Stomach (tissue), 9 donors: ENCODE measurements around the gene COG5. TPM values are rescaled to one million over a fixed set of nuclear protein-coding genes. Genes with fewer than 3 reads are reported as not detected.

Source experiments
- DNase-seq, 2 donors: peaks; one replicate each; pipeline versions ENCODE4 v3.0.0 to v3.0.0-alpha.2; 2013 to 2019
- H3K27ac ChIP-seq, 5 donors: fragments of 200-600 bp in 4 of 5; sonication (generic) in 4 of 5; one replicate each; pipeline ENCODE4 v1.5.1; 2013 to 2019; ENCODE audit warnings: mild to moderate bottlenecking in 1 of 5, moderate library complexity in 1 of 5
- H3K27me3 ChIP-seq, 3 donors: fragments of 200-600 bp; sonication (generic); one replicate each; pipeline ENCODE4 v1.5.1; 2017 to 2019; ENCODE audit warnings: mixed run types in 1 of 3
- H3K36me3 ChIP-seq, 4 donors: fragments of 200-600 bp; sonication (generic); 1 replicate in 3 of 4; 2 replicates in 1 of 4; pipeline ENCODE4 v1.5.1; 2016 to 2019
- H3K4me1 ChIP-seq, 4 donors: fragments of 200-600 bp; sonication (generic); one replicate each; pipeline ENCODE4 v1.5.1; 2016 to 2019
- H3K4me3 ChIP-seq, 4 donors: fragments of 200-600 bp; sonication (generic) in 3 of 4; one replicate each; pipeline ENCODE4 v1.5.1; 2016 to 2019; ENCODE audit warnings: mild to moderate bottlenecking in 1 of 4
- H3K9me3 ChIP-seq, 4 donors: fragments of 200-600 bp; sonication (generic); one replicate each; pipeline ENCODE4 v1.5.1; 2016 to 2019
- CTCF ChIP-seq, 7 experiments: fragments of 450-650 bp in 4 of 7; fragments of 200-600 bp in 3 of 7; sonication (generic) in 3 of 7; IDR thresholded peaks; one replicate each; pipeline ENCODE4 v1.5.1; 2016 to 2019; ENCODE audit warnings: antibody characterized with exemption in 7 of 7, control low read depth in 2 of 7, mild to moderate bottlenecking in 1 of 7
- EP300 ChIP-seq: sonication (generic); formaldehyde crosslinking; IDR thresholded peaks from one replicate; pipeline ENCODE4 v1.6.1; 2017; ENCODE audit warnings: antibody characterized with exemption
- POLR2A ChIP-seq, 4 donors: fragments of 450-650 bp; IDR thresholded peaks; one replicate each; pipeline ENCODE4 v1.6.1; 2016; ENCODE audit warnings: antibody characterized with exemption in 4 of 4, control low read depth in 2 of 4, mild to moderate bottlenecking in 1 of 4, moderate library complexity in 1 of 4
- POLR2AphosphoS5 ChIP-seq, 3 donors: sonication (generic); formaldehyde crosslinking; IDR thresholded peaks; one replicate each; pipeline ENCODE4 v1.6.1; 2016; ENCODE audit warnings: antibody characterized with exemption in 3 of 3
- WGBS, 5 donors: extraction: QIAGEN DNeasy Blood & Tissue Kit in 3 of 5; methylation state at CpG; one replicate each; pipeline versions ENCODE4 v1.1.5 to v1.1.7; 2013 to 2018; 5-methylcytosine and 5-hydroxymethylcytosine counted together
- intact Hi-C: fragments of 100-400 bp; cut with DNase I; formaldehyde crosslinking; loops from one replicate; pipeline ENCODE4 v1.15.1; 2023; ENCODE audit warnings: low total_unique reads
- polyA plus RNA-seq, 3 donors: library from polyadenylated mRNA; stranded (reverse); fragments of 200-250 nt; gene quantifications; one replicate each; pipeline ENCODE4 v1.2.3, GENCODE V29; 2013
- total RNA-seq, 5 donors: library from RNA; depleted of rRNA; stranded (reverse); fragments of >200 nt; gene quantifications; one replicate each; pipeline versions ENCODE4 v1.1.0 to v1.2.3, GENCODE V29; 2014 to 2016
- donor health status: healthy with polysubstance abuse.
- donor health status: Bipolar disorder and iron deficiency.
- donor health status: healthy.

The COG5 gene
- total and polyA plus RNA-seq, 8 donors: 5.2 to 285 (median 17.1) TPM

- no peaks in the 10 kb centered on the region for H3K9me3 ChIP-seq
- DNase-seq: no peak
- intact Hi-C loops: no loop called here
- WGBS, 5 donors: 94 to 99% (median 98%) methylated on average over 4 of the region's 4 CpGs
- H3K27ac ChIP-seq: no peak overlapping the region
- no peak overlapping the region for H3K4me3 ChIP-seq
- H3K27me3 ChIP-seq: no peaks in the 10 kb centered on the region
- TF ChIP-seq CTCF (IDR thresholded peaks at IDR 0.05) (no peak), EP300 (no peak), POLR2AphosphoS5 (IDR thresholded peaks at IDR 0.05) (no peak), POLR2A (IDR thresholded peaks at IDR 0.05) (no peak)
- peaks cover 0 to 52% (median 45%) of the 10 kb centered on the region in 4 donors for H3K36me3 ChIP-seq
- peaks cover 0 to 20% (median 12%) of the 10 kb centered on the region in 4 donors for H3K4me1 ChIP-seq
Measured at GRCh38 chr7:107210400-107210799, 353.3 kb downstream of the COG5 start.

GRCh38 chr7:107209565-107209964 lies 354.2 kb downstream of the COG5 start:
- Histone ChIP-seq H3K27ac (no peak overlapping the region), H3K9me3 (no peaks in the 10 kb centered on the region), H3K4me1 (peaks cover 0 to 20% (median 12%) of the 10 kb centered on the region in 4 donors), H3K27me3 (no peaks in the 10 kb centered on the region), H3K4me3 (no peak overlapping the region), H3K36me3 (peaks cover 0 to 60% (median 53%) of the 10 kb centered on the region in 4 donors)
- WGBS, 5 donors: 89 to 98% (median 97%) methylated on average over 4 of the region's 4 CpGs
- TF ChIP-seq POLR2AphosphoS5 (IDR thresholded peaks at IDR 0.05) (no peak), CTCF (IDR thresholded peaks at IDR 0.05) (no peak), EP300 (no peak), POLR2A (IDR thresholded peaks at IDR 0.05) (no peak)
- intact Hi-C loops: no loop called here
- no peak for DNase-seq

GRCh38 chr7:107208563-107208962 lies 355.2 kb downstream of the COG5 start:
- Histone ChIP-seq H3K27ac (peak overlapping the region in 4 of 5 donors; percentile 0 to 56 (median 36)), H3K9me3 (no peaks in the 10 kb centered on the region), H3K27me3 (no peaks in the 10 kb centered on the region), H3K4me1 (peaks cover 0 to 20% (median 12%) of the 10 kb centered on the region in 4 donors), H3K4me3 (no peak overlapping the region), H3K36me3 (peaks cover 7 to 70% (median 63%) of the 10 kb centered on the region in 4 donors)
- no peak for DNase-seq
- WGBS, 5 donors: 80 to 94% (median 89%) methylated on average over 5 of the region's 5 CpGs
- intact Hi-C loops: no loop called here
- no peak for TF ChIP-seq EP300
- no peak for TF ChIP-seq CTCF (IDR thresholded peaks at IDR 0.05)
- TF ChIP-seq POLR2A (IDR thresholded peaks at IDR 0.05): no peak
- no peak for TF ChIP-seq POLR2AphosphoS5 (IDR thresholded peaks at IDR 0.05)

DNA sequence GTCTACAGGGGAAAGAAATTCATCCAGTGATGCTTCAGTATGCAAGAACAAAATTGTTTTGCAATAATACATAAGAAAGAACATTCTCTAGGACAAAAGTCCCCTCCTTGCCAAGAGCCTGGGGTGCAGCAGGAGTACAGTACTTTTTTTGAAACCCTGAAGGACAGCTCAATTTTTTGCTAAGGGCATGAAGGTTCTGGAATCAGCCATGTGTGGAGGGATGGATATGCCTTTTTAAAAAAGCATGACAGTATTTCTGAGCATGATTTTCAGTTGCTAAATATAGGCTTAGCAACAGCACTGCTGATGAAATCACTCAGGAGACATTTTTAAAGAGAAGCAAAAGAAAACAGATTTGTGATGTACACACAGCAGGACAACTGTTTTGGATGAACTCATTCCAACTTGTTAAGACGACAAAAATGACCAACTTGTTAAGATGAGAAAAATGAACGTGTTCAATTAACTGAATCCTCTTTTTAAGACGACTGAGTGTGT lies 355.6 kb downstream of the COG5 start:
- WGBS, 5 donors: 59 to 80% (median 62%) methylated on average over 3 of the region's 3 CpGs
- TF ChIP-seq CTCF (IDR thresholded peaks at IDR 0.05) (no peak), POLR2AphosphoS5 (IDR thresholded peaks at IDR 0.05) (no peak)
- intact Hi-C loops: no loop called here
- Histone ChIP-seq H3K4me1 (peaks cover 0 to 20% (median 12%) of the 10 kb centered on the region in 4 donors), H3K9me3 (no peaks in the 10 kb centered on the region), H3K36me3 (peaks cover 7 to 75% (median 68%) of the 10 kb centered on the region in 4 donors), H3K4me3 (no peak overlapping the region), H3K27me3 (no peaks in the 10 kb centered on the region), H3K27ac (peak overlapping the region in 4 of 5 donors; percentile 0 to 56 (median 36))
- no peak for DNase-seq
